Ovary (tissue), 3 donors: ENCODE measurements around the gene UBE2E3.

ENCODE experiments used
- EP300 ChIP-seq: sonication (generic); formaldehyde crosslinking; IDR thresholded peaks from one replicate; pipeline ENCODE4 v1.6.1; 2017; ENCODE audit warnings: antibody characterized with exemption
- POLR2A ChIP-seq: fragments of 450-650 bp; IDR thresholded peaks from one replicate; pipeline ENCODE4 v1.6.1; 2017; ENCODE audit warnings: antibody characterized with exemption, mild to moderate bottlenecking, moderate library complexity
- TF ChIP-seq, protein P1 (sequence below), 3 donors: fragments of 450-650 bp in 2 of 3; fragments of 200-600 bp in 1 of 3; IDR thresholded peaks; one replicate each; pipeline versions ENCODE4 v1.5.1 to v1.8.0; 2016 to 2022; ENCODE audit warnings: antibody characterized with exemption in 3 of 3, mild to moderate bottlenecking in 1 of 3
- donor health status: DM: no; HTN: no; CAD: no.

DNA sequence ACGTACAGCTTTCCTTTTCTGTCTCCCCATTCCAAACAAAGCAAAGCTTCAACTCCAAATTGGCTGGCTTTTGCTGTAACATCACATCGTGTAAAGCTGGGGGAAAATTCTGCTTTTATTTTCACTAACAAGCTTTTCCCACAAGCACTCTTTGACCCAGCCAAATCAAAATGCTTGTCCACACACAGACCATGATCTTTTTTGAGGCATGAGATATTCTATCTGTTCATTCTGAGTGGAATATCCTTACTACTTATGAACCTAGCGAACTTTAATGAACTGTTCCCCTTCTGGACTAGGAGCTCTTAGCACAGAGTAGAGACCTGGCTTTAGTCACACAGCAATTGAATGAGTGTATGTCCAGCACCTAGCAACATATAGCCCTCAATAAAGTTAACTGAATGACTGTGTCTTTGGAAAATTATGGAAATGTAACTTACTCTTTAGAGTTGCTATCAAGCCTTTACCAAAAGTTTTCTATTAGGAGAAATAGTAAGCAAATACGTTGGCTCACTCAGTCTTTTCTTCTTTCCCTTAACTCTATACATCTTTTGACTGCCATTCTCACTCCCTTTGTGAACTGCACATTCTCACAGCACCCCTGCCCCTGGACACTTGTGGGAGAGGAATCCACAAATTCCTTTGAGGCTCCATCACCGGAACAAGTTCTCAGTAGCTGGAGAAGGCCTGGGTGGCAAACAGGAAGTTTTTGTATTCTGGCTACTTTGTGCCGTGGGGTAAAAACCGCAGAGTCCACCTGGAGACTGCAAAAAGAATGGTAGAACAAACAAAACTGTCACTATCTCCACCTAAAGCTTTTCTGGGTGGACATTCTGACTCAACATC is 1.3 kb upstream of the UBE2E3 start:
- TF ChIP-seq, protein P1, sequence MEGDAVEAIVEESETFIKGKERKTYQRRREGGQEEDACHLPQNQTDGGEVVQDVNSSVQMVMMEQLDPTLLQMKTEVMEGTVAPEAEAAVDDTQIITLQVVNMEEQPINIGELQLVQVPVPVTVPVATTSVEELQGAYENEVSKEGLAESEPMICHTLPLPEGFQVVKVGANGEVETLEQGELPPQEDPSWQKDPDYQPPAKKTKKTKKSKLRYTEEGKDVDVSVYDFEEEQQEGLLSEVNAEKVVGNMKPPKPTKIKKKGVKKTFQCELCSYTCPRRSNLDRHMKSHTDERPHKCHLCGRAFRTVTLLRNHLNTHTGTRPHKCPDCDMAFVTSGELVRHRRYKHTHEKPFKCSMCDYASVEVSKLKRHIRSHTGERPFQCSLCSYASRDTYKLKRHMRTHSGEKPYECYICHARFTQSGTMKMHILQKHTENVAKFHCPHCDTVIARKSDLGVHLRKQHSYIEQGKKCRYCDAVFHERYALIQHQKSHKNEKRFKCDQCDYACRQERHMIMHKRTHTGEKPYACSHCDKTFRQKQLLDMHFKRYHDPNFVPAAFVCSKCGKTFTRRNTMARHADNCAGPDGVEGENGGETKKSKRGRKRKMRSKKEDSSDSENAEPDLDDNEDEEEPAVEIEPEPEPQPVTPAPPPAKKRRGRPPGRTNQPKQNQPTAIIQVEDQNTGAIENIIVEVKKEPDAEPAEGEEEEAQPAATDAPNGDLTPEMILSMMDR (IDR thresholded peaks at IDR 0.05) = no peak
- TF ChIP-seq POLR2A (no peak), EP300 (no peak)
